Trophoblast cell (in vitro differentiated cells and primary cell): ENCODE results near the gene ZNF575.
"Not testable (repeated sequence)": the region's sequence is repeated elsewhere in the genome, so short reads cannot be mapped to it uniquely, and the experiment has no call there.

ENCODE experiments used
- DNase-seq, 2 donors: peaks; one replicate each; pipeline ENCODE4 v3.0.0-alpha.2; 2016
- H2AFZ ChIP-seq: 2 replicates; pipeline ENCODE4 v1.6.1; 2013; ENCODE audit warnings: low read length, moderate library complexity, mild to moderate bottlenecking; ENCODE audit not compliant: insufficient read depth, poor library complexity
- H2AK5ac ChIP-seq: 2 replicates; pipeline ENCODE4 v1.6.1; 2013; ENCODE audit warnings: mild to moderate bottlenecking, low read length
- H2BK120ac ChIP-seq: 2 replicates; pipeline ENCODE4 v1.6.1; 2013; ENCODE audit warnings: low read length, mild to moderate bottlenecking, moderate library complexity; ENCODE audit not compliant: insufficient read depth, poor library complexity
- H2BK12ac ChIP-seq: 2 replicates; pipeline ENCODE4 v1.6.1; 2013; ENCODE audit warnings: mild to moderate bottlenecking, low read length, moderate library complexity
- H2BK5ac ChIP-seq: 2 replicates; pipeline ENCODE4 v1.6.1; 2013; ENCODE audit warnings: low read length, low read depth, moderate library complexity, mild to moderate bottlenecking; ENCODE audit not compliant: poor library complexity
- H3K14ac ChIP-seq: 2 replicates; pipeline ENCODE4 v1.6.1; 2013; ENCODE audit warnings: mild to moderate bottlenecking, low read length
- H3K18ac ChIP-seq: 2 replicates; pipeline ENCODE4 v1.6.1; 2013; ENCODE audit warnings: mild to moderate bottlenecking, low read length
- H3K23ac ChIP-seq: 2 replicates; pipeline ENCODE4 v1.6.1; 2013; ENCODE audit warnings: low read length
- H3K27ac ChIP-seq: 2 replicates; pipeline ENCODE4 v1.5.1; 2013; ENCODE audit warnings: low read depth, mild to moderate bottlenecking, inconsistent platforms, low read length, moderate library complexity
- H3K27me3 ChIP-seq: 2 replicates; pipeline ENCODE4 v1.6.1; 2013; ENCODE audit warnings: inconsistent platforms, mild to moderate bottlenecking, low read length, moderate library complexity; ENCODE audit not compliant: insufficient read depth
- H3K36me3 ChIP-seq, 2 experiments: 1 replicate in 1 of 2; 2 replicates in 1 of 2; pipeline ENCODE4 v1.6.1; 2013; ENCODE audit warnings: low read length in 2 of 2, mild to moderate bottlenecking in 2 of 2, moderate library complexity in 1 of 2; ENCODE audit not compliant: insufficient read depth in 2 of 2, control insufficient read depth in 1 of 2
- H3K4ac ChIP-seq: 2 replicates; pipeline ENCODE4 v1.6.1; 2013; ENCODE audit warnings: low read depth, mild to moderate bottlenecking, low read length, moderate library complexity
- H3K4me1 ChIP-seq, 2 experiments: 1 replicate in 1 of 2; 2 replicates in 1 of 2; pipeline ENCODE4 v1.6.1; 2013; ENCODE audit warnings: low read length in 2 of 2, mild to moderate bottlenecking in 2 of 2, moderate library complexity in 1 of 2; ENCODE audit not compliant: insufficient read depth in 2 of 2, control insufficient read depth in 1 of 2
- H3K4me2 ChIP-seq: 2 replicates; pipeline ENCODE4 v1.6.1; 2013; ENCODE audit warnings: inconsistent platforms, mild to moderate bottlenecking, low read length, moderate library complexity
- H3K4me3 ChIP-seq: 2 replicates; pipeline ENCODE4 v1.5.1; 2013; ENCODE audit warnings: mild to moderate bottlenecking, low read depth, low read length, inconsistent platforms
- H3K79me1 ChIP-seq: one replicate; pipeline ENCODE4 v1.6.1; 2013; ENCODE audit warnings: low read length
- H3K79me2 ChIP-seq: 2 replicates; pipeline ENCODE4 v1.6.1; 2013; ENCODE audit warnings: low read length, mild to moderate bottlenecking; ENCODE audit not compliant: control insufficient read depth, insufficient read depth, poor library complexity
- H3K9ac ChIP-seq: 2 replicates; pipeline ENCODE4 v1.6.1; 2013; ENCODE audit warnings: mild to moderate bottlenecking, low read length
- H3K9me3 ChIP-seq: 2 replicates; pipeline ENCODE4 v1.6.1; 2013; ENCODE audit warnings: low read depth, mild to moderate bottlenecking, control low read depth, inconsistent platforms, low read length; ENCODE audit not compliant: insufficient read depth
- H4K12ac ChIP-seq: 2 replicates; pipeline ENCODE4 v1.6.1; 2013; ENCODE audit warnings: low read depth, mild to moderate bottlenecking, low read length, moderate library complexity
- H4K8ac ChIP-seq: 2 replicates; pipeline ENCODE4 v1.6.1; 2013; ENCODE audit warnings: low read depth, mild to moderate bottlenecking, low read length, moderate library complexity
- H4K91ac ChIP-seq: one replicate; pipeline ENCODE4 v1.6.1; 2013; ENCODE audit warnings: low read depth, mild to moderate bottlenecking, low read length, moderate library complexity
- WGBS: extraction: QIAGEN DNeasy Blood & Tissue Kit; methylation state at CpG from one replicate; pipeline ENCODE4 v1.1.7; 2013; ENCODE audit warnings: missing lambda C conversion rate; ENCODE audit not compliant: insufficient read length, insufficient coverage; ENCODE audit errors: extremely low coverage; 5-methylcytosine and 5-hydroxymethylcytosine counted together

ZNF575 gene

DNA sequence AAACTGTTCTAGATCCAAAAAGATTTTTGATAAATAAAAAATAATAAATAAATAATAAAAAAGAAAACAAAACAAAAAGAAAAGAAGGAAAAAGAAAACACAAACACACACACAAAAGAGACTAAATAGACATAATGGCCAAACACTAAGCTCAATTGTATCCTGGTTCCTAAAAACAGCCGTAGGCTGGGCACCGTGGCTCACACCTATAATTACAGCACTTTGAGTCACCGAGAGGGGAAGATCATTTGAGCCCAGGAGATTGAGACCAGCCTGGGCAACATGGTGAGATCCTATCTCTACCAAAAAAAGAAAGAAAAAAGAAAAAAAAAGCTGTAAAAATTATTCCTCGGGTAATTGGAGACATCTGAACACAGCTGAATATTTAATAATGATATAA, 14.9 kb upstream of the ZNF575 start:
- Histone ChIP-seq H3K4me2 (no peak overlapping the region), H2AK5ac (no peak overlapping the region), H4K8ac (no peak overlapping the region), H3K36me3 (peaks cover 0 to 2% of the 10 kb centered on the region in 2 experiments), H2BK12ac (no peak overlapping the region), H4K91ac (no peak overlapping the region), H3K4me1 (no peaks in the 10 kb centered on the region), H3K9me3 (no peaks in the 10 kb centered on the region), H3K18ac (no peak overlapping the region), H4K12ac (no peak overlapping the region), H3K23ac (no peak overlapping the region), H3K14ac (no peak overlapping the region), H2BK120ac (no peak overlapping the region), H3K79me1 (no peaks in the 10 kb centered on the region), H3K27ac (no peak overlapping the region), H2AFZ (no peak overlapping the region), H3K4ac (no peak overlapping the region), H2BK5ac (no peak overlapping the region), H3K9ac (no peak overlapping the region), H3K27me3 (no peaks in the 10 kb centered on the region), H3K79me2 (no peaks in the 10 kb centered on the region), H3K4me3 (no peak overlapping the region)
- no CpG with 5 or more reads among the region's 4 CpGs for WGBS
- peak; percentile 73 to 78 for DNase-seq

DNA sequence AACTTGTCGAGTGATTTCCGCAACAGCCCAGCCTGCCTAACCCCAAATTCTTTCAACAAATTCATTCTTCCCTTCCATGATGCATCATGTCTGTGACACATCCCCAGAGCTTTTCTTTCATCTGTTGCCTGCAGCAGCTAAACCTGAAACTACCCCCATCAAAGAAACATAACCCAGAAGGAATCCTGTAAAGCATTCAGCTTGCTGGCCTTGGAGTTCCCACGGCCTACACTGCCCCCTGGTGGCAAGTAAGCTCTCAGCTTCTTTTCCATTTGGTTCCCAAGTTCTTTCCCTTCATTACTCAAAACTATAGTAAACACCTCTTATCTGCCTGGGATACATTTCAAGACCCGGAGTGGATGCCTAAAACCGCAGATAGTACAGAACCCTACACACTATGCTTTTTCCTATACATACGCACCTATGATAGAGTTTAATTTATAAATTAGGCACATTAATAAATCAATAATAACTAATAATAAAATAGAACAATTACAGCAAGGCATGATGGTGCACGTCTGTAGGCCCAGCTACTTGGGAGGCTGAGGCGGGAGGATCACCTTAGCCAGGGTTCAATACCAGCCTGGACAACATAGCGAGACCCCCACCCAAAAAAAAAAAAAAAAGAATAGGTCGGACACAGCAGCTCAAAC, 13.4 kb upstream of the ZNF575 start:
- no peak overlapping the region for H2BK12ac ChIP-seq
- no peaks in the 10 kb centered on the region for H3K9me3 ChIP-seq
- no peaks in the 10 kb centered on the region for H3K79me2 ChIP-seq
- no peak overlapping the region for H2BK5ac ChIP-seq
- no peak overlapping the region for H4K12ac ChIP-seq
- no peak overlapping the region for H4K8ac ChIP-seq
- H3K27ac ChIP-seq: no peak overlapping the region
- whole genome bisulfite sequencing: no CpG with 5 or more reads among the region's 10 CpGs
- H3K27me3 ChIP-seq: no peaks in the 10 kb centered on the region
- H3K14ac ChIP-seq: no peak overlapping the region
- no peak overlapping the region for H3K4me2 ChIP-seq
- H3K18ac ChIP-seq: no peak overlapping the region
- H3K9ac ChIP-seq: no peak overlapping the region
- DNase-seq: peak; percentile 91 to 98
- H3K4me1 ChIP-seq: peaks cover 0 to 4% of the 10 kb centered on the region in 2 experiments
- H3K79me1 ChIP-seq: no peaks in the 10 kb centered on the region
- H2AK5ac ChIP-seq: no peak overlapping the region
- H3K23ac ChIP-seq: no peak overlapping the region
- no peak overlapping the region for H4K91ac ChIP-seq
- H3K4me3 ChIP-seq: no peak overlapping the region
- H3K4ac ChIP-seq: no peak overlapping the region
- no peak overlapping the region for H2AFZ ChIP-seq
- H3K36me3 ChIP-seq: no peaks in the 10 kb centered on the region
- H2BK120ac ChIP-seq: no peak overlapping the region

GRCh38 chr19:43522929-43523328, 10.1 kb upstream of the ZNF575 start:
- no peak overlapping the region for H3K4me2 ChIP-seq
- no peak overlapping the region for H3K4me3 ChIP-seq
- H4K8ac ChIP-seq: no peak overlapping the region
- no peak overlapping the region for H2BK120ac ChIP-seq
- no peak overlapping the region for H4K91ac ChIP-seq
- H3K27me3 ChIP-seq: no peaks in the 10 kb centered on the region
- no peak overlapping the region for H3K23ac ChIP-seq
- H4K12ac ChIP-seq: no peak overlapping the region
- no peak overlapping the region for H2AK5ac ChIP-seq
- WGBS: no CpG with 5 or more reads among the region's 5 CpGs
- H3K9ac ChIP-seq: no peak overlapping the region
- H3K14ac ChIP-seq: no peak overlapping the region
- no peak overlapping the region for H2BK12ac ChIP-seq
- peaks cover 2% of the 10 kb centered on the region for H3K79me2 ChIP-seq
- H2BK5ac ChIP-seq: no peak overlapping the region
- peak in 1 of 2 donors; percentile 82 for DNase-seq
- H3K27ac ChIP-seq: no peak overlapping the region
- H2AFZ ChIP-seq: no peak overlapping the region
- H3K4me1 ChIP-seq: peaks cover 16 to 19% of the 10 kb centered on the region in 2 experiments
- H3K4ac ChIP-seq: no peak overlapping the region
- no peaks in the 10 kb centered on the region for H3K36me3 ChIP-seq
- H3K9me3 ChIP-seq: no peaks in the 10 kb centered on the region
- H3K18ac ChIP-seq: no peak overlapping the region
- peaks cover 5% of the 10 kb centered on the region for H3K79me1 ChIP-seq

- not testable (repeated sequence) for H2BK12ac ChIP-seq, H3K14ac ChIP-seq, H4K8ac ChIP-seq, H2BK120ac ChIP-seq, H3K27ac ChIP-seq, H3K18ac ChIP-seq, H3K23ac ChIP-seq, H4K91ac ChIP-seq, H2AFZ ChIP-seq, H3K79me1 ChIP-seq, H4K12ac ChIP-seq, H2AK5ac ChIP-seq, H3K27me3 ChIP-seq, H3K4me3 ChIP-seq, H3K36me3 ChIP-seq, H3K4me2 ChIP-seq, H3K9me3 ChIP-seq, H2BK5ac ChIP-seq, H3K4ac ChIP-seq, H3K79me2 ChIP-seq, H3K9ac ChIP-seq
- WGBS: no CpG with 5 or more reads among the region's 8 CpGs
- peak; percentile 42 to 61 for DNase-seq
- peaks cover 16 to 19% of the 10 kb centered on the region in 2 experiments for H3K4me1 ChIP-seq
Observed at GRCh38 chr19:43523696-43524095, 9.3 kb upstream of the ZNF575 start.
